GM12878 (cell line): ENCODE results near the gene PRCD. TPM values are rescaled to one million over a fixed set of nuclear protein-coding genes. Genes with fewer than 3 reads are reported as not detected.
A peak's percentile ranks its signal among the peaks of the same experiment; 100 is the strongest.

Experiments used
- ATAC-seq: fragments of 200-7000 bp; cut with Tn5 transposase; 3 replicates; pipeline ENCODE4 v1.9.1; 2020; ENCODE audit warnings: mild to moderate bottlenecking, moderate library complexity
- BruUV-seq: library from RNA; stranded (reverse); fragments of 400-500 nt; replicated peaks from 2 replicates; lab custom pipeline; 2021; lab: Mats Ljungman, UMichigan
- CTCF ChIA-PET: fragments of 300-600 bp; sonication (Branson Sonifier 250); formaldehyde crosslinking; extraction: SDS; loops from one replicate; lab custom pipeline; 2021; ENCODE audit warnings: inconsistent platforms; lab: Yijun Ruan, JAX
- POLR2A ChIA-PET: fragments of 350-600 bp; formaldehyde crosslinking; extraction: SDS; loops from one replicate; lab custom pipeline; 2021; ENCODE audit warnings: inconsistent platforms; lab: Charles Lee
- RAD21 ChIA-PET: fragments of 300-600 bp; sonication (Branson Sonifier 250); formaldehyde crosslinking; loops from one replicate; lab custom pipeline; 2023; ENCODE audit warnings: antibody characterized with exemption; ENCODE audit not compliant: unreplicated experiment; lab: Charles Lee
- SMC1A ChIA-PET: fragments of 300-600 bp; sonication (Branson Sonifier 250); formaldehyde crosslinking; loops from one replicate; lab custom pipeline; 2023; ENCODE audit not compliant: unreplicated experiment, uncharacterized antibody; lab: Charles Lee
- DNase-seq: peaks from one replicate; pipeline ENCODE4 v3.0.0-alpha.2; 2011; ENCODE audit warnings: low read depth, low spot score
- FAIRE-seq: peaks from 3 replicates; lab custom pipeline; 2011; peaks lifted over from hg19 to GRCh38; lab: Jason Lieb, UNC
- H2AFZ ChIP-seq: 2 replicates; pipeline ENCODE4 v1.6.0; 2011; ENCODE audit warnings: low read depth, low read length, control low read depth; ENCODE audit not compliant: control insufficient read depth
- H3K27ac ChIP-seq: 2 replicates; pipeline ENCODE4 v1.5.1; 2011; ENCODE audit warnings: control low read depth; ENCODE audit not compliant: control insufficient read depth, insufficient read depth
- H3K27me3 ChIP-seq, 2 experiments: replicated peaks in 1 of 2; 2 replicates each; pipeline versions ENCODE4 v1.6.0 to v1.6.1; 2011; ENCODE audit warnings: low read length in 1 of 2; ENCODE audit not compliant: control insufficient read depth in 2 of 2, insufficient read depth in 2 of 2
- H3K36me3 ChIP-seq, 2 experiments: 2 replicates each; pipeline ENCODE4 v1.5.1; 2011; ENCODE audit warnings: low read length in 1 of 2; ENCODE audit not compliant: control insufficient read depth in 2 of 2, insufficient read depth in 2 of 2
- H3K4me1 ChIP-seq: 2 replicates; pipeline ENCODE4 v1.6.1; 2011; ENCODE audit warnings: mild to moderate bottlenecking, low read length, moderate library complexity, mixed read lengths; ENCODE audit not compliant: control insufficient read depth, insufficient read depth
- H3K4me2 ChIP-seq: 2 replicates; pipeline ENCODE4 v1.6.0; 2011; ENCODE audit warnings: control low read depth; ENCODE audit not compliant: control insufficient read depth, insufficient read depth
- H3K4me3 ChIP-seq: fragments of 200-600 bp; sonication (generic); 2 replicates; pipeline ENCODE4 v1.5.1; 2016
- H3K79me2 ChIP-seq: 2 replicates; pipeline ENCODE4 v1.6.0; 2011; ENCODE audit warnings: low read length; ENCODE audit not compliant: control insufficient read depth, insufficient read depth
- H3K9ac ChIP-seq: 2 replicates; pipeline ENCODE4 v1.8.0; 2011; ENCODE audit warnings: low read length, control low read depth, mixed read lengths; ENCODE audit not compliant: control insufficient read depth, insufficient read depth
- H3K9me3 ChIP-seq: replicated peaks from 3 replicates; pipeline ENCODE4 v1.5.1; 2011; ENCODE audit warnings: mild to moderate bottlenecking, low read length; ENCODE audit not compliant: control insufficient read depth, insufficient read depth
- H4K20me1 ChIP-seq: 2 replicates; pipeline ENCODE4 v1.6.0; 2011; ENCODE audit not compliant: control insufficient read depth, insufficient read depth
- HSF1 ChIP-seq: fragments of 150-350 bp; IDR thresholded peaks from 2 replicates; pipeline ENCODE4 v1.6.1; 2014; ENCODE audit warnings: mild to moderate bottlenecking, low read depth, low read length
- IKZF1 ChIP-seq: fragments of 450-650 bp; conservative IDR thresholded peaks from 2 replicates; pipeline ENCODE4 v1.6.1; 2017; ENCODE audit warnings: antibody characterized with exemption, mild to moderate bottlenecking
- LARP7 ChIP-seq: fragments of 450-650 bp; IDR thresholded peaks from 2 replicates; pipeline ENCODE4 v1.6.1; 2017; ENCODE audit warnings: mild to moderate bottlenecking
- NRF1 ChIP-seq: conservative IDR thresholded peaks from 2 replicates; pipeline ENCODE4 v1.6.1; 2011; ENCODE audit warnings: mild to moderate bottlenecking, low read depth, low read length, improper control_type of control experiment
- PAX5 ChIP-seq: IDR thresholded peaks from 2 replicates; pipeline ENCODE4 v1.6.1; 2011; ENCODE audit warnings: low read depth, low read length, borderline replicate concordance
- POLR2AphosphoS2 ChIP-seq: IDR thresholded peaks from 2 replicates; pipeline ENCODE4 v1.6.1; 2011; ENCODE audit warnings: low read depth, mild to moderate bottlenecking, low read length, improper control_type of control experiment, moderate library complexity
- RAD51 ChIP-seq: fragments of 450-650 bp; IDR thresholded peaks from 2 replicates; pipeline ENCODE4 v1.6.1; 2016; ENCODE audit warnings: moderate library complexity, mild to moderate bottlenecking, inconsistent platforms
- SMC3 ChIP-seq: IDR thresholded peaks from 2 replicates; pipeline ENCODE4 v1.6.1; 2011; ENCODE audit warnings: low read length, improper control_type of control experiment, borderline replicate concordance
- SRF ChIP-seq, 2 experiments: IDR thresholded peaks; 2 replicates each; pipeline ENCODE4 v1.6.1; 2011; ENCODE audit warnings: low read depth in 2 of 2, low read length in 2 of 2, mild to moderate bottlenecking in 1 of 2, moderate library complexity in 1 of 2
- ZBTB4 ChIP-seq: fragments of 450-650 bp; formaldehyde crosslinking; IDR thresholded peaks from 2 replicates; pipeline ENCODE4 v1.4.0; 2022; ENCODE audit warnings: mild to moderate bottlenecking, moderate library complexity
- ZNF207 ChIP-seq: fragments of 450-650 bp; IDR thresholded peaks from 2 replicates; pipeline ENCODE4 v1.6.1; 2014; ENCODE audit warnings: antibody characterized with exemption, mild to moderate bottlenecking, borderline replicate concordance
- ZNF592 ChIP-seq: fragments of 450-650 bp; IDR thresholded peaks from 2 replicates; pipeline ENCODE4 v1.6.1; 2017; ENCODE audit warnings: mild to moderate bottlenecking, moderate library complexity
- WGBS: methylation state at CpG from one replicate; pipeline ENCODE4 v1.1.6; 2016; ENCODE audit warnings: low lambda C conversion rate; ENCODE audit not compliant: insufficient replicate concordance, insufficient coverage; ENCODE audit errors: missing lambda C conversion rate; 5-methylcytosine and 5-hydroxymethylcytosine counted together
- in situ Hi-C: fragments of 300-500 bp; cut with MboI; formaldehyde crosslinking; loops from 9 replicates; pipeline ENCODE4 v1.14.3; 2018; ENCODE audit warnings: mixed read lengths
- intact Hi-C: fragments of 100-400 bp; cut with micrococcal nuclease; formaldehyde crosslinking; loops from one replicate; pipeline ENCODE4 v1.14.2; 2022; ENCODE audit not compliant: unreplicated experiment
- polyA plus RNA-seq, 11 experiments: library from polyadenylated mRNA; depleted of rRNA in 4 of 11; unstranded in 6 of 11; stranded (reverse) in 5 of 11; fragments of >200 nt; fragmentation: Nextera tagmentation in 4 of 11; fragmentation: Illumina TruSeq in 1 of 11; extraction: Ambion mirVana in 4 of 11; extraction: Trizol in 1 of 11; gene quantifications; 1 replicate in 1 of 11; 2 replicates in 10 of 11; pipeline versions ENCODE4 v1.2.1 to v1.2.3, GENCODE V29; 2011 to 2016; ENCODE audit warnings: inconsistent platforms in 2 of 11, missing spikeins in 2 of 11, low read depth in 1 of 11
- total RNA-seq, 4 experiments: library from RNA; depleted of rRNA in 3 of 4; stranded (reverse); fragments of >200 nt in 3 of 4; fragmentation: Illumina TruSeq in 1 of 4; extraction: Trizol in 1 of 4; gene quantifications; 2 replicates each; pipeline versions ENCODE4 v1.2.1 to v1.2.3, GENCODE V29; 2013 to 2021

The PRCD gene
- total and polyA plus RNA-seq, 10 of the 15 experiments (the other 5 are each of a cell fraction or from before 2014, with no cell fraction given): 0.18 to 0.95 (median 0.34) TPM; not detected in 4

GRCh38 chr17:76523084-76524037 lies 16.5 kb upstream of the PRCD start:
- in situ Hi-C loops: loop anchor here (5.0 kb wide), 2 partner anchors 99 to 159 kb away; no protein-coding TSS in a partner anchor
- TF ChIP-seq NRF1: 0 out of 2 replicates have a peak, but pooled peaks have one; percentile 2
- TF ChIP-seq PAX5: 0 out of 2 replicates have a peak, but pooled peaks have one; percentile 14
- peak; percentile 61 for TF ChIP-seq IKZF1
- 0 out of 2 replicates have a peak, but pooled peaks have one; percentile 50 for TF ChIP-seq HSF1
- no peak for TF ChIP-seq SRF (IDR thresholded peaks at IDR 0.05; ENCODE audit: low read depth in 2 of 2, low read length in 2 of 2)
- peak; percentile 95 for TF ChIP-seq SMC3
- no peak for TF ChIP-seq ZBTB4 (CRISPR knock-in tag)
- TF ChIP-seq POLR2AphosphoS2: no peak
- TF ChIP-seq ZNF207: 0 out of 2 replicates have a peak, but pooled peaks have one; percentile 38
- peak; percentile 75; the same call in 1 of the 2 replicates for TF ChIP-seq ZNF592
- TF ChIP-seq RAD51: no peak
- TF ChIP-seq LARP7: 0 out of 2 replicates have a peak, but pooled peaks have one; percentile 29

More at GRCh38 chr17:76523084-76524037, 16.5 kb upstream of the PRCD start:
- ChIA-PET CTCF (interaction anchor here (0.5 to 5.9 kb wide), 26 partner anchors 9 to 202 kb away, joined by 3 to 81 read pairs (median 4); partner anchors contain the start of gene ST6GALNAC2), SMC1A (interaction anchor here (0.7 to 4.3 kb wide), 11 partner anchors 9 to 158 kb away, joined by 3 to 18 read pairs (median 4); no protein-coding TSS in a partner anchor), POLR2A (interaction anchor here (0.6 kb wide), 1 partner anchor 58 kb away, joined by 6 read pairs; no protein-coding TSS in a partner anchor), RAD21 (interaction anchor here (1.0 to 2.5 kb wide), 5 partner anchors 23 to 158 kb away, joined by 5 to 23 read pairs (median 13); no protein-coding TSS in a partner anchor)
- peak; percentile 75 for ATAC-seq
- H3K27ac ChIP-seq: no peak overlapping the region
- H3K4me2 ChIP-seq: peak overlapping the region; percentile 62; the same call in 1 of the 2 replicates
- BruUV-seq: no TSS peak
- H3K79me2 ChIP-seq: no peaks in the 10 kb centered on the region
- no peak overlapping the region for H3K9ac ChIP-seq
- H3K4me3 ChIP-seq: no peak overlapping the region
- H2AFZ ChIP-seq: peak overlapping the region; percentile 48; the same call in 1 of the 2 replicates
- no peaks in the 10 kb centered on the region for H3K27me3 ChIP-seq
- no peaks in the 10 kb centered on the region for H3K36me3 ChIP-seq
- H3K9me3 ChIP-seq: no peaks in the 10 kb centered on the region
- intact Hi-C loops: loop anchor here (1.0 to 2.0 kb wide), 3 partner anchors 24 to 157 kb away; no protein-coding TSS in a partner anchor
- peaks cover 10% of the 10 kb centered on the region for H3K4me1 ChIP-seq
- WGBS: 11% methylated on average over 28 of the region's 35 CpGs
- DNase-seq: no peak
- no peaks in the 10 kb centered on the region for H4K20me1 ChIP-seq
- peak; percentile 87 for FAIRE-seq
